Neural crest cell (in vitro differentiated cells): ENCODE measurements around the gene DAND5. TPM values are rescaled to one million over a fixed set of nuclear protein-coding genes. Genes with fewer than 3 reads are reported as not detected.

Experiments used
- DNase-seq: peaks from one replicate; pipeline ENCODE4 v3.0.0; 2021; ENCODE audit warnings: low read depth, mixed read lengths, low spot score
- H3K27ac Mint-ChIP-seq: one replicate; pipeline ENCODE4 v1.8.0; 2021; ENCODE audit warnings: mild to moderate bottlenecking, mixed read lengths; ENCODE audit not compliant: unreplicated experiment
- H3K27me3 Mint-ChIP-seq: 2 replicates; pipeline ENCODE4 v1.8.0; 2021; ENCODE audit warnings: low read depth, mild to moderate bottlenecking, mixed read lengths
- H3K36me3 Mint-ChIP-seq: 2 replicates; pipeline ENCODE4 v1.8.0; 2021; ENCODE audit warnings: low read depth, mild to moderate bottlenecking, mixed read lengths
- H3K4me1 Mint-ChIP-seq: 2 replicates; pipeline ENCODE4 v1.8.0; 2021; ENCODE audit warnings: mixed read lengths
- H3K4me3 Mint-ChIP-seq: one replicate; pipeline ENCODE4 v1.8.0; 2021; ENCODE audit warnings: mild to moderate bottlenecking, mixed read lengths
- H3K9me3 Mint-ChIP-seq: 2 replicates; pipeline ENCODE4 v1.8.0; 2021; ENCODE audit warnings: mixed read lengths
- CTCF ChIP-seq: fragments of 200-600 bp; sonication (generic); conservative IDR thresholded peaks from 2 replicates; pipeline ENCODE4 v1.5.0; 2021; ENCODE audit warnings: antibody characterized with exemption, mild to moderate bottlenecking
- total RNA-seq: library from RNA; stranded (reverse); gene quantifications from 2 replicates; pipeline ENCODE4 v1.2.1, GENCODE V29; 2021

DAND5 gene
- total RNA-seq, 1 donor from 2014 or later: not detected

- Mint-ChIP-seq H3K4me1 (peaks cover 23% of the 10 kb centered on the region), H3K4me3 (peak overlapping the region; percentile 99), H3K27ac (peak overlapping the region; percentile 97), H3K27me3 (no peaks in the 10 kb centered on the region), H3K9me3 (no peaks in the 10 kb centered on the region), H3K36me3 (peaks cover 12% of the 10 kb centered on the region)
- DNase-seq: no peak
- no peak for TF ChIP-seq CTCF
Observed at GRCh38 chr19:12932392-12933286, 36.7 kb upstream of the DAND5 start.

GRCh38 chr19:12933287-12934072 is 35.9 kb upstream of the DAND5 start, which contains the start of gene FARSA:
Gene FARSA (minus strand): TSS chr19:12933711. CDS start chr19:12933696, 15 bp downstream.
- H3K27ac Mint-ChIP-seq: peak within 1 kb of the TSS; percentile 97
- no peak for TF ChIP-seq CTCF
- no peaks in the 10 kb centered on the region for H3K9me3 Mint-ChIP-seq
- H3K27me3 Mint-ChIP-seq: peaks cover 4% of the 10 kb centered on the region
- peak within 1 kb of the TSS; percentile 99 for H3K4me3 Mint-ChIP-seq
- peaks cover 12% of the 10 kb centered on the region for H3K36me3 Mint-ChIP-seq
- peaks cover 31% of the 10 kb centered on the region for H3K4me1 Mint-ChIP-seq
- peak; percentile 73 for DNase-seq

GRCh38 chr19:12935071-12935470 is 34.3 kb upstream of the DAND5 start:
- H3K4me1 Mint-ChIP-seq: peaks cover 46% of the 10 kb centered on the region
- DNase-seq: no peak
- H3K36me3 Mint-ChIP-seq: peaks cover 21% of the 10 kb centered on the region

GRCh38 chr19:12936582-12936981 is 32.8 kb upstream of the DAND5 start:
- peaks cover 29% of the 10 kb centered on the region for H3K36me3 Mint-ChIP-seq
- no peaks in the 10 kb centered on the region for H3K9me3 Mint-ChIP-seq
- H3K4me3 Mint-ChIP-seq: peak overlapping the region; percentile 75
- H3K27me3 Mint-ChIP-seq: peaks cover 6% of the 10 kb centered on the region
- no peak for DNase-seq
- no peak overlapping the region for H3K27ac Mint-ChIP-seq
- no peak for TF ChIP-seq CTCF
- peaks cover 53% of the 10 kb centered on the region for H3K4me1 Mint-ChIP-seq

More at GRCh38 chr19:12935071-12935470, 34.3 kb upstream of the DAND5 start:
- peaks cover 6% of the 10 kb centered on the region for H3K27me3 Mint-ChIP-seq
- H3K27ac Mint-ChIP-seq: no peak overlapping the region
- no peaks in the 10 kb centered on the region for H3K9me3 Mint-ChIP-seq
- TF ChIP-seq CTCF: no peak
- H3K4me3 Mint-ChIP-seq: peak overlapping the region; percentile 85

- peaks cover 52% of the 10 kb centered on the region for H3K4me1 Mint-ChIP-seq
- peak; percentile 32 for DNase-seq
- TF ChIP-seq CTCF: no peak
- peaks cover 6% of the 10 kb centered on the region for H3K27me3 Mint-ChIP-seq
- peak overlapping the region; percentile 96 for H3K27ac Mint-ChIP-seq
- H3K4me3 Mint-ChIP-seq: peak overlapping the region; percentile 100
- peaks cover 29% of the 10 kb centered on the region for H3K36me3 Mint-ChIP-seq
- no peaks in the 10 kb centered on the region for H3K9me3 Mint-ChIP-seq
Observed at GRCh38 chr19:12937093-12937926, 32.1 kb upstream of the DAND5 start.
